B cell (primary cell): ENCODE data around the gene CDH7. TPM values are rescaled to one million over a fixed set of nuclear protein-coding genes. Genes with fewer than 3 reads are reported as not detected.

ENCODE experiments used
- ATAC-seq: fragments of 200-7000 bp; cut with Tn5 transposase; one replicate; pipeline ENCODE4 v1.10.0; 2021; ENCODE audit warnings: low read depth, mild to moderate bottlenecking, moderate number of reproducible peaks, moderate library complexity
- CTCF ChIA-PET: fragments of 350-600 bp; sonication (Branson Sonifier 250); formaldehyde crosslinking; loops from one replicate; lab custom pipeline; 2021; ENCODE audit warnings: antibody characterized with exemption, inconsistent platforms; lab: Charles Lee
- POLR2A ChIA-PET: fragments of 350-600 bp; sonication (Branson Sonifier 250); formaldehyde crosslinking; loops from one replicate; lab custom pipeline; 2021; ENCODE audit warnings: antibody characterized with exemption; lab: Charles Lee
- DNase-seq: peaks from one replicate; pipeline ENCODE4 v3.0.0; 2013
- H2AFZ ChIP-seq: 2 replicates; pipeline ENCODE4 v1.6.1; 2012; ENCODE audit warnings: mild to moderate bottlenecking, low read depth, low read length; ENCODE audit not compliant: insufficient read depth, poor library complexity, severe bottlenecking
- H3K27ac ChIP-seq, 2 donors: 1 replicate in 1 of 2; 2 replicates in 1 of 2; pipeline ENCODE4 v1.5.1; 2012 to 2013; ENCODE audit warnings: low read length in 2 of 2, mild to moderate bottlenecking in 2 of 2, moderate library complexity in 1 of 2
- H3K27me3 ChIP-seq, 4 experiments: fragments of 200-600 bp in 1 of 4; sonication (generic) in 1 of 4; replicated peaks in 1 of 4; 1 replicate in 2 of 4; 2 replicates in 2 of 4; pipeline versions ENCODE4 v1.6.1 to v1.7.0; 2013 to 2016; ENCODE audit warnings: low read length in 3 of 4, mild to moderate bottlenecking in 2 of 4, mixed read lengths in 1 of 4, moderate library complexity in 1 of 4; ENCODE audit not compliant: insufficient read depth in 4 of 4, control insufficient read depth in 3 of 4; ENCODE audit errors: control extremely low read depth in 1 of 4
- H3K36me3 ChIP-seq, 2 experiments: replicated peaks in 1 of 2; 1 replicate in 1 of 2; 2 replicates in 1 of 2; pipeline versions ENCODE4 v1.6.1 to v1.7.1; 2013; ENCODE audit warnings: low read length in 1 of 2; ENCODE audit not compliant: insufficient read depth in 2 of 2, control insufficient read depth in 1 of 2; ENCODE audit errors: control extremely low read depth in 1 of 2, extremely low read depth in 1 of 2
- H3K4me1 ChIP-seq, 2 donors: fragments of 200-600 bp in 1 of 2; sonication (generic) in 1 of 2; 1 replicate in 1 of 2; 2 replicates in 1 of 2; pipeline versions ENCODE4 v1.5.1 to v1.6.1; 2013 to 2017; ENCODE audit warnings: low read length in 2 of 2; ENCODE audit not compliant: control insufficient read depth in 2 of 2, insufficient read depth in 2 of 2
- H3K4me2 ChIP-seq: replicated peaks from 2 replicates; pipeline ENCODE3; 2012; ENCODE audit warnings: mild to moderate bottlenecking, low read depth, low read length; ENCODE audit not compliant: poor library complexity, severe bottlenecking
- H3K4me3 ChIP-seq, 5 experiments: fragments of 200-600 bp in 1 of 5; sonication (generic) in 1 of 5; 1 replicate in 3 of 5; 2 replicates in 2 of 5; pipeline versions ENCODE4 v1.5.1 to v1.7.0; 2011 to 2016; ENCODE audit warnings: low read length in 4 of 5, mild to moderate bottlenecking in 4 of 5, low read depth in 2 of 5, control low read depth in 1 of 5, moderate library complexity in 1 of 5; ENCODE audit not compliant: insufficient read depth in 1 of 5; ENCODE audit errors: control extremely low read depth in 1 of 5, extremely low read depth in 1 of 5
- H3K79me2 ChIP-seq: fragments of 200-600 bp; sonication (generic); one replicate; pipeline ENCODE4 v1.6.0; 2016; ENCODE audit warnings: low read length; ENCODE audit not compliant: control insufficient read depth, insufficient read depth
- H3K9ac ChIP-seq: fragments of 200-600 bp; sonication (generic); 2 replicates; pipeline ENCODE4 v1.6.1; 2017; ENCODE audit warnings: mild to moderate bottlenecking, low read length, moderate library complexity
- H3K9me3 ChIP-seq, 3 donors: one replicate each; pipeline versions ENCODE4 v1.6.1 to v1.7.1; 2013; ENCODE audit warnings: low read length in 2 of 3; ENCODE audit not compliant: control insufficient read depth in 2 of 3, insufficient read depth in 1 of 3; ENCODE audit errors: control extremely low read depth in 1 of 3
- H4K20me1 ChIP-seq: 2 replicates; pipeline ENCODE4 v1.6.0; 2012; ENCODE audit warnings: mild to moderate bottlenecking, low read length; ENCODE audit not compliant: insufficient read depth, control insufficient read depth, poor library complexity, severe bottlenecking
- H3K27ac Mint-ChIP-seq: one replicate; pipeline ENCODE4 v1.8.0; 2021; ENCODE audit warnings: mixed read lengths
- H3K27me3 Mint-ChIP-seq: one replicate; pipeline ENCODE4 v1.8.0; 2021; ENCODE audit warnings: mixed read lengths
- H3K4me1 Mint-ChIP-seq: one replicate; pipeline ENCODE4 v1.8.0; 2021; ENCODE audit warnings: mixed read lengths
- H3K4me3 Mint-ChIP-seq: one replicate; pipeline ENCODE4 v1.8.0; 2021; ENCODE audit warnings: mixed read lengths
- H3K9me3 Mint-ChIP-seq: one replicate; pipeline ENCODE4 v1.8.0; 2022; ENCODE audit warnings: mixed read lengths; ENCODE audit not compliant: insufficient read depth
- EZH2 ChIP-seq: IDR thresholded peaks from 2 replicates; pipeline ENCODE4 v1.6.1; 2012; ENCODE audit warnings: borderline replicate concordance, low read depth, mild to moderate bottlenecking, moderate library complexity, low read length; ENCODE audit not compliant: insufficient read depth, poor library complexity, severe bottlenecking
- WGBS: methylation state at CpG from one replicate; pipeline ENCODE4 v1.1.5; 2013; ENCODE audit warnings: missing lambda C conversion rate; ENCODE audit not compliant: insufficient coverage; 5-methylcytosine and 5-hydroxymethylcytosine counted together
- intact Hi-C: fragments of 100-400 bp; cut with micrococcal nuclease; formaldehyde crosslinking; loops from one replicate; pipeline ENCODE4 v1.10.0; 2022
- polyA plus RNA-seq: library from polyadenylated mRNA; depleted of rRNA; stranded (reverse); fragments of >200 nt; gene quantifications from 2 replicates; pipeline ENCODE4 v1.2.3, GENCODE V29; 2012
- total RNA-seq, 2 donors: library from RNA; stranded (reverse); fragments of 120-200 nt in 1 of 2; gene quantifications; 1 replicate in 1 of 2; 2 replicates in 1 of 2; pipeline versions ENCODE4 v1.2.3 to v1.2.4, GENCODE V29; 2013 to 2022
- TF ChIP-seq, protein P1 (sequence below): fragments of 200-600 bp; IDR thresholded peaks from one replicate; pipeline ENCODE4 v1.8.0; 2022; ENCODE audit warnings: antibody characterized with exemption, mild to moderate bottlenecking

The CDH7 gene
- total and polyA plus RNA-seq, 2 donors (not counting 1 experiment from before 2014, with no cell fraction given), result not detected

- no peaks in the 10 kb centered on the region for H3K9me3 Mint-ChIP-seq
These were observed 15.7 kb upstream of the CDH7 start for GRCh38 chr18:65735155-65735554.

GRCh38 chr18:65737471-65737955, 13.3 kb upstream of the CDH7 start:
- no peaks in the 10 kb centered on the region for H3K27me3 ChIP-seq
- H3K79me2 ChIP-seq, result no peaks in the 10 kb centered on the region
- no peak overlapping the region for H3K27ac Mint-ChIP-seq
- intact Hi-C loops, result no loop called here
- H3K27me3 Mint-ChIP-seq, result no peaks in the 10 kb centered on the region
- H3K4me1 Mint-ChIP-seq, result no peaks in the 10 kb centered on the region
- H3K4me2 ChIP-seq, result no peak overlapping the region
- peaks cover 0 to 1% (median 0%) of the 10 kb centered on the region in 3 donors for H3K9me3 ChIP-seq
- ATAC-seq (no peak), DNase-seq (no peak)
- ChIA-PET CTCF (no interaction called here), POLR2A (no interaction called here)
- no peak overlapping the region for H3K4me3 ChIP-seq
- H3K27ac ChIP-seq, result no peak overlapping the region
- no peak for TF ChIP-seq EZH2
- TF ChIP-seq, protein P1, sequence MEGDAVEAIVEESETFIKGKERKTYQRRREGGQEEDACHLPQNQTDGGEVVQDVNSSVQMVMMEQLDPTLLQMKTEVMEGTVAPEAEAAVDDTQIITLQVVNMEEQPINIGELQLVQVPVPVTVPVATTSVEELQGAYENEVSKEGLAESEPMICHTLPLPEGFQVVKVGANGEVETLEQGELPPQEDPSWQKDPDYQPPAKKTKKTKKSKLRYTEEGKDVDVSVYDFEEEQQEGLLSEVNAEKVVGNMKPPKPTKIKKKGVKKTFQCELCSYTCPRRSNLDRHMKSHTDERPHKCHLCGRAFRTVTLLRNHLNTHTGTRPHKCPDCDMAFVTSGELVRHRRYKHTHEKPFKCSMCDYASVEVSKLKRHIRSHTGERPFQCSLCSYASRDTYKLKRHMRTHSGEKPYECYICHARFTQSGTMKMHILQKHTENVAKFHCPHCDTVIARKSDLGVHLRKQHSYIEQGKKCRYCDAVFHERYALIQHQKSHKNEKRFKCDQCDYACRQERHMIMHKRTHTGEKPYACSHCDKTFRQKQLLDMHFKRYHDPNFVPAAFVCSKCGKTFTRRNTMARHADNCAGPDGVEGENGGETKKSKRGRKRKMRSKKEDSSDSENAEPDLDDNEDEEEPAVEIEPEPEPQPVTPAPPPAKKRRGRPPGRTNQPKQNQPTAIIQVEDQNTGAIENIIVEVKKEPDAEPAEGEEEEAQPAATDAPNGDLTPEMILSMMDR, result no peak
- no peaks in the 10 kb centered on the region for H3K36me3 ChIP-seq
- H2AFZ ChIP-seq, result no peak overlapping the region
- no peaks in the 10 kb centered on the region for H4K20me1 ChIP-seq
- H3K9me3 Mint-ChIP-seq, result no peaks in the 10 kb centered on the region
- H3K4me3 Mint-ChIP-seq, result no peak overlapping the region
- H3K9ac ChIP-seq, result no peak overlapping the region
- 100% methylated on average over 1 of the region's 2 CpGs for WGBS
- no peaks in the 10 kb centered on the region for H3K4me1 ChIP-seq

More at GRCh38 chr18:65735155-65735554, 15.7 kb upstream of the CDH7 start:
- H3K4me1 ChIP-seq, result no peaks in the 10 kb centered on the region
- ATAC-seq (no peak), DNase-seq (no peak)
- no peak overlapping the region for H3K4me2 ChIP-seq
- no peak overlapping the region for H3K27ac ChIP-seq
- H3K27me3 ChIP-seq, result no peaks in the 10 kb centered on the region
- POLR2A ChIA-PET, result no interaction called here
- H3K36me3 ChIP-seq, result no peaks in the 10 kb centered on the region
- CTCF ChIA-PET, result no interaction called here
- intact Hi-C loops, result no loop called here
- H3K4me3 Mint-ChIP-seq, result no peak overlapping the region
- no peaks in the 10 kb centered on the region for H3K9me3 ChIP-seq
- no peaks in the 10 kb centered on the region for H3K79me2 ChIP-seq
- H3K27me3 Mint-ChIP-seq, result no peaks in the 10 kb centered on the region
- H4K20me1 ChIP-seq, result no peaks in the 10 kb centered on the region
- no peak overlapping the region for H2AFZ ChIP-seq
- H3K4me3 ChIP-seq, result no peak overlapping the region
- WGBS, result no CpG with 5 or more reads among the region's 3 CpGs
- TF ChIP-seq EZH2, result no peak
- TF ChIP-seq, protein P1, result no peak
- no peak overlapping the region for H3K27ac Mint-ChIP-seq
- H3K9ac ChIP-seq, result no peak overlapping the region
- H3K4me1 Mint-ChIP-seq, result no peaks in the 10 kb centered on the region
